GM12801 (cell line): ENCODE measurements around the gene ABHD17A.

Source experiments
- TF ChIP-seq, protein P1 (sequence below): IDR thresholded peaks from one replicate; pipeline ENCODE4 v1.5.1; 2011; ENCODE audit warnings: control low read depth; ENCODE audit not compliant: insufficient read length; ENCODE audit errors: extremely low read depth

ABHD17A gene

DNA sequence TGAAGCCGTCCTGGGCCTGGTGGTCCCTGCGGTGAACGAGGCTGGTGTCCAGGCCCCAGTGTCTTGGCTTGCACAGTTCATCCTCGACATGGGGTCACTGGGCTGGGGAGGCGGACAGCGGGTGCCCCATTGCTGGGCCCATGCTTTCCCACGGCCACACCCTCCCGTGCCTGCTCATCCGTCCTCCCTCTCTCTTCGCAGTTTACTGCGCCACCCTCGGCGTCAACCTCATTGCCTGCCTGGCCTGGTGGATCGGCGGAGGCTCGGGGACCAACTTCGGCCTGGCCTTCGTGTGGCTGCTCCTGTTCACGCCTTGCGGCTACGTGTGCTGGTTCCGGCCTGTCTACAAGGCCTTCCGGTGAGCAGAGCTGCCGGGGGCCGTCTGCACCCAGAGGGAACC, 32.6 kb upstream of the ABHD17A start:
- TF ChIP-seq, protein P1, sequence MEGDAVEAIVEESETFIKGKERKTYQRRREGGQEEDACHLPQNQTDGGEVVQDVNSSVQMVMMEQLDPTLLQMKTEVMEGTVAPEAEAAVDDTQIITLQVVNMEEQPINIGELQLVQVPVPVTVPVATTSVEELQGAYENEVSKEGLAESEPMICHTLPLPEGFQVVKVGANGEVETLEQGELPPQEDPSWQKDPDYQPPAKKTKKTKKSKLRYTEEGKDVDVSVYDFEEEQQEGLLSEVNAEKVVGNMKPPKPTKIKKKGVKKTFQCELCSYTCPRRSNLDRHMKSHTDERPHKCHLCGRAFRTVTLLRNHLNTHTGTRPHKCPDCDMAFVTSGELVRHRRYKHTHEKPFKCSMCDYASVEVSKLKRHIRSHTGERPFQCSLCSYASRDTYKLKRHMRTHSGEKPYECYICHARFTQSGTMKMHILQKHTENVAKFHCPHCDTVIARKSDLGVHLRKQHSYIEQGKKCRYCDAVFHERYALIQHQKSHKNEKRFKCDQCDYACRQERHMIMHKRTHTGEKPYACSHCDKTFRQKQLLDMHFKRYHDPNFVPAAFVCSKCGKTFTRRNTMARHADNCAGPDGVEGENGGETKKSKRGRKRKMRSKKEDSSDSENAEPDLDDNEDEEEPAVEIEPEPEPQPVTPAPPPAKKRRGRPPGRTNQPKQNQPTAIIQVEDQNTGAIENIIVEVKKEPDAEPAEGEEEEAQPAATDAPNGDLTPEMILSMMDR = no peak

DNA sequence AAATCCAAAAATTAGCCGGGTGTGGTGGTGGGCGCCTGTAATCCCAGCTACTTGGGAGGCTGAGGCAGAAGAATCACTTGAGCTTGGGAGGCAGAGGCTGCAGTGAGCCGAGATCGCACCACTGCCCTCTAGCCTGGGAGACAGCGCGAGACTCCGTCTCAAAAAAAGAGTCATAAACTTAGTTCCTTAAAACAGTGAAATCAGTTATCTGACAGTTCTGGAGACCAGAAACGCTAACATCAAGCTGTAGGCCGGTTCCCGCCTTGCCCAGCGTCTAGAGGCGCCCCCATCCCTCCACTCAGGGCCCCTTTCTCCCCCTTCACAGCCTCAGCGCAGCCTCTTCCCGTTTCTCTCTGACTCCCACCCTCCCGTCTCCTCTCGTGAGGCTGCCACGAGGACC, 31.9 kb upstream of the ABHD17A start:
- TF ChIP-seq, protein P1 = no peak

DNA sequence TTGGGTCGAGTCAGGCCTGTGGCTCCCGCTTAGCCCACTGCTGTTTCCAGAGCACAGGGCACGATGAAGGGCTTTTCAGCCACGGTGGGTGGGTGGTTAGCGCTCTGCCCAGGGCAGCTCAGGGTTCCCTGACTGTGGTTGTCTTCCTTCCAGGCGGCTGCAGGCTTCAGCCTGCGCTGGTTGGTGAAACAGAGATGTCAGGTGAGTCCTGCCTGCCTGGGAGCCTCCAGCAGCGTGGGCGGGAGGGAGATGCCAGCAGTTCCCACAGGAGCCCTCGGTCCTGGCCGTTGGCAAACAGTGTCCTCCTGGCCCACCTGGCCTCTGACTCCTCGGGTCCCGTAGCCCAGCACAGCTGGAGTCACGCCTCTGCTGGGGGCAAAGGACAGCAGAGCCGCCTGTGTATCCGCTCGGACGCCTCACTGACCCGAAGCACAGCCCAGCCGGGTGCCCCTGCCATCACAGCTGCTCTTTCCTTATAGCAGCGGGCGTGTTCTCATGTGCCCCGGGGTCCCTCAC, 29.6 kb upstream of the ABHD17A start:
- TF ChIP-seq, protein P1 = no peak

DNA sequence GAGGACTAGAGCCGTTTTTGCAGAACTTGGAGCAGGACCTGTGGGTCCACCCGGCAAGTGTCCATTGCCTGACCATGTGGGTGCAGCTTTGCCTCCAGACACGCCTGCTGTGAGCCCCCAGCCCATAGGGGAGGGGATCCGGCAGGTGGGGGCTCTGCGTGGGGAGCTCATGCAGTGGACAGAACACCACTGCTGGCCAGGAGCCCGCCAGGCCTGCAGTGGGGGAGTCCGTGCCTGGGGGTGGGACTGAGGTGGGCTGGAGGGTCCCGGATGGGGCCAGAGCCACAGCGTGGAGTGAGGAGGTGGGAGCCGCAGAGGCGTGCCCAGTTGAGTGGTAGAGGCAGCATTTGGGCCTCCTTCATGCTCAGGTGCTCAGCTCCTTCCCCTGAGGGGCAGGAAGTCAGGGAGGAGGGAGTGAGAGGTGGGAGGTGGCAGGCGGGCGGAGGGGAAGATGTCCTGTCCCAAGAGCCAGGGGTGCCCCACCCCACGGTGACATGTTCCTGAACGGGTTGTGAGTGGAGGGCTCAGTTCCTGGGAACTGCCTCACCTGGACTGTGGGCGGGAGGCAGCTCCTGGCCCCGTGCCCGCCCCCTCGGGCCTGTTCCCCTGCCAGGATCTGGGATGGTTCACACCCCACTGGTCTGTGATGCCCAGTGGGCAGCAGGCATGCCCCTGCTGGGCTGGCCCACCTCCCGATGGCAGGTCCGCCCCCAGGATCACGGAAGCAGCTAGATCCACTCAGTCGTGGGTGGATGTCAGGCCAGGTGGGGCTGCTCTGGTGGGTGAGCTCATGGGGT, 28.7 kb upstream of the ABHD17A start:
- TF ChIP-seq, protein P1 = no peak

DNA sequence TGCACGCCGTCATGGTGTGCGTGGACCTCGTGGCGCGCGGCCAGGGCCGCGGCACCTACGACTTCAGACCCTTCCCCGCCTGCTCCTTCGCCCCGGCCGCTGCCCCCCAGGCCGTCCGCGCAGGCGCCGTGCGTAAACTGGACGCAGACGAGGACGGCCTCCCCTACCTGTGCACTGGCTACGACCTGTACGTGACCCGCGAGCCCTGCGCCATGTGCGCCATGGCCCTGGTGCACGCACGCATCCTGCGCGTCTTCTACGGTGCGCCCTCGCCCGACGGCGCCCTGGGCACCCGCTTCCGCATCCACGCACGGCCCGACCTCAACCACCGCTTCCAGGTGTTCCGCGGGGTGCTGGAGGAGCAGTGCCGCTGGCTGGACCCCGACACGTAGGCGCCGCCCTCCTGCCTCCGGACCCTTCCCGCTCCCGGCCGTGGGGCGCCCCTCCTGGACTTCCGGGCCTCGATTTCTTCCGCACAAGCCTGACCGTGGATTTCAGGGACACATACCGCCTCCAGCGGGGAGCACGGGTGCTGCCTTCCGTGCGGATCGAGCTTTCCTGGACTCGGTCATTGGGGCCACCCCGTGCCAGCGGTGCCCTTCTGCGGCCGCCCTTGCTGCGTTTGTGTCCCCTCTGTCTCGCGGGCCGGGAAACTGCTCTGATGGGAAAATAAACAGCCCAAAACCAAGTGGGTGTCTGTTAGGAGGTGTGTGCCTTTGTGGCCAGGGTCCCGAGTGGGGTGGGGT, 27.6 kb upstream of the ABHD17A start:
- TF ChIP-seq, protein P1 = no peak

DNA sequence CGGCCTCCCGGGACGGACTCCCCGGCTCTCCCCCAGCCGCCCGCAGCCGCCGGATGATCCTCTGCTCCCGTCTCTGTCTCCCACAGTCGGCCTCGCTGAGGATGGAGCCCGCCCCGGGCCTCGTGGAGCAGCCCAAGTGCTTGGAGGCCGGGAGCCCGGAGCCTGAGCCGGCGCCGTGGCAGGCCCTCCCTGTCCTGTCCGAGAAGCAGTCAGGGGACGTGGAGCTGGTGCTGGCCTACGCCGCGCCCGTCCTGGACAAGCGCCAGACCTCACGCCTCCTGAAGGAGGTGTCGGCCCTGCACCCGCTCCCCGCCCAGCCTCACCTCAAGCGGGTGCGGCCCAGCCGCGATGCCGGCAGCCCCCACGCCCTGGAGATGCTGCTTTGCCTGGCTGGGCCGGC, 26.7 kb upstream of the ABHD17A start:
- TF ChIP-seq, protein P1 = no peak

DNA sequence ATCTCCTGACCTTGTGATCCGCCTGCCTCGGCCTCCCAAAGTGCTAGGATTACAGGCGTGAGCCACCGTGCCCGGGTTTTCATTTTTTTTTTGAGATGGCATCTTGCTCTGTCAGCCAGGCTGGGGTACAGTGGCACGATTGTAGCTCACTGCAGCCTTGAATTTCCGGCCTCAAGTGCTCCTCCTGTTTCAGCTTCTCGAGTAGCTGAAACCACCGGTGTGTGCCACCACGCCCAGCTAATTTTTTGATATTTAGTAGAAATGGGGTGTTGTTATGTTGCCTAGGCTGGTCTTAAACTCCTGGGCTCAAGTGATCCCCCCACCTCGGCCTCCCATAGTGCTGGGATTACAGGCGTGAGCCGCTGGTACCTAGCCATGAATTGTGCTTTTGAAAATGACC, 25.8 kb upstream of the ABHD17A start:
- TF ChIP-seq, protein P1 = no peak
